Measurements from ENCODE around the gene RNF223. TPM values are rescaled to one million over a fixed set of nuclear protein-coding genes. Genes with fewer than 3 reads are reported as not detected.
A peak's percentile ranks its signal among the peaks of the same experiment; 100 is the strongest.

Gene RNF223
- total RNA-seq, 1 experiment from 2014 or later: not detected

GRCh38 chr1:1035291-1035943 lies 38.7 kb downstream of the RNF223 start:
- Histone ChIP-seq H3K9ac (ENCODE audit: extremely low read depth, insufficient read length, low read length) (no peak overlapping the region), H3K56ac (ENCODE audit: insufficient read length, low read depth, low read length) (no peak overlapping the region), H3K18ac (ENCODE audit: insufficient read length, low read depth, low read length) (no peak overlapping the region), H4K91ac (ENCODE audit: insufficient read length, low read depth, low read length) (no peak overlapping the region), H2BK12ac (ENCODE audit: insufficient read length, low read depth, low read length) (no peak overlapping the region), H3K27ac (ENCODE audit: insufficient read length, low read depth, low read length) (no peak overlapping the region), H2AFZ (ENCODE audit: low read length) (no peak overlapping the region), H3K79me2 (ENCODE audit: insufficient read depth, low read length) (no peaks in the 10 kb centered on the region), H3K79me1 (ENCODE audit: insufficient read depth, low read depth, low read length, poor library complexity, severe bottlenecking) (no peaks in the 10 kb centered on the region), H3K27me3 (ENCODE audit: insufficient read depth, low read length) (no peaks in the 10 kb centered on the region; the same call in 1 of the 2 replicates), H3K9me3 (ENCODE audit: control insufficient read depth, low read depth, low read length) (no peaks in the 10 kb centered on the region), H4K20me1 (ENCODE audit: control insufficient read depth, insufficient read depth, insufficient read length) (no peaks in the 10 kb centered on the region), H3T11ph (ENCODE audit: low read length) (no peak overlapping the region), H2BK120ac (ENCODE audit: low read depth, low read length, poor library complexity, severe bottlenecking) (no peak overlapping the region), H3K4me2 (ENCODE audit: insufficient read depth, insufficient read length, low read length) (no peak overlapping the region), H3K14ac (ENCODE audit: insufficient read depth, low read length) (no peak overlapping the region), H3K23ac (ENCODE audit: insufficient read length, low read depth, low read length) (no peak overlapping the region), H4K8ac (replicated peaks; ENCODE audit: insufficient read length, low read depth, low read length) (no peak overlapping the region), H2BK15ac (ENCODE audit: low read depth, low read length) (no peak overlapping the region), H2BK5ac (ENCODE audit: insufficient read length, low read length) (no peak overlapping the region), H2BK20ac (ENCODE audit: low read depth, low read length, poor library complexity, severe bottlenecking) (no peak overlapping the region), H2AK5ac (ENCODE audit: insufficient read length, low read length) (no peak overlapping the region), H3K23me2 (ENCODE audit: insufficient read length, low read depth, low read length, poor library complexity, severe bottlenecking) (peaks cover 10% of the 10 kb centered on the region), H3K4ac (ENCODE audit: low read depth, low read length) (no peak overlapping the region), H4K5ac (ENCODE audit: insufficient read length, low read depth, low read length) (no peak overlapping the region), H3K4me1 (ENCODE audit: insufficient read depth, low read length) (peaks cover 4% of the 10 kb centered on the region; the same call in 1 of the 2 replicates)
- Mint-ChIP-seq H3K36me3 (ENCODE audit: insufficient read depth in 1 of 3, low read depth in 3 of 3) (peaks cover 6 to 18% (median 17%) of the 10 kb centered on the region in 3 experiments; a peak in 6 of 7 replicates), H3K27me3 (ENCODE audit: low read depth) (peaks cover 57% of the 10 kb centered on the region), H3K4me3 (peak overlapping the region in 1 of 2 experiments; percentile 51; a peak in 2 of 5 replicates), H3K27ac (no peak overlapping the region), H3K4me1 (peaks cover 14 to 29% of the 10 kb centered on the region in 2 experiments), H3K9me3 (no peaks in the 10 kb centered on the region)
- no peak for DNase-seq
- TF ChIP-seq CTCF (conservative IDR thresholded peaks at IDR 0.05): 0 out of 3 replicates have a peak, but pooled peaks have one; percentile 15
- no CpG with 5 or more reads among the region's 19 CpGs for WGBS (ENCODE audit: extremely low coverage, insufficient read length, low lambda C conversion rate)
